Endothelial cell of umbilical vein (primary cell): Measurements from ENCODE around the gene SEZ6. TPM values are rescaled to one million over a fixed set of nuclear protein-coding genes. Genes with fewer than 3 reads are reported as not detected.
A peak's percentile ranks its signal among the peaks of the same experiment; 100 is the strongest.

ENCODE experiments used
- BruUV-seq: library from RNA; stranded (reverse); fragments of 400-500 nt; replicated peaks from 2 replicates; lab custom pipeline; 2021; lab: Mats Ljungman, UMichigan
- CTCF ChIA-PET: fragments of 300-600, 350-600 bp; sonication (Branson Sonifier 250); formaldehyde crosslinking; loops from one replicate; lab custom pipeline; 2021; ENCODE audit warnings: antibody characterized with exemption, inconsistent platforms; lab: Charles Lee
- POLR2A ChIA-PET: fragments of 300-600, 350-600 bp; sonication (Branson Sonifier 250); formaldehyde crosslinking; loops from one replicate; lab custom pipeline; 2021; ENCODE audit warnings: antibody characterized with exemption, inconsistent platforms; lab: Charles Lee
- DNase-seq: peaks from one replicate; pipeline ENCODE4 v3.0.0-alpha.2; 2011; ENCODE audit warnings: low read depth, low spot score
- FAIRE-seq: peaks from 2 replicates; lab custom pipeline; 2011; peaks lifted over from hg19 to GRCh38; lab: Jason Lieb, UNC
- H2AFZ ChIP-seq: 2 replicates; pipeline ENCODE4 v1.6.0; 2012; ENCODE audit warnings: low read depth, low read length, control low read depth, inconsistent platforms
- H3K27ac ChIP-seq: 2 replicates; pipeline ENCODE4 v1.5.1; 2011; ENCODE audit warnings: low read depth, mild to moderate bottlenecking, control low read depth, low read length, moderate library complexity; ENCODE audit not compliant: insufficient read depth
- H3K27me3 ChIP-seq, 2 experiments: 2 replicates each; pipeline versions ENCODE4 v1.6.0 to v1.6.1; 2011; ENCODE audit warnings: low read length in 2 of 2, mixed read lengths in 1 of 2; ENCODE audit not compliant: control insufficient read depth in 2 of 2, insufficient read depth in 2 of 2
- H3K36me3 ChIP-seq, 2 experiments: 2 replicates in 1 of 2; 3 replicates in 1 of 2; pipeline ENCODE4 v1.5.1; 2011; ENCODE audit warnings: low read length in 2 of 2, mild to moderate bottlenecking in 1 of 2, moderate library complexity in 1 of 2; ENCODE audit not compliant: control insufficient read depth in 2 of 2, insufficient read depth in 2 of 2; ENCODE audit errors: extremely low read depth in 1 of 2
- H3K4me1 ChIP-seq: 3 replicates; pipeline ENCODE4 v1.5.1; 2011; ENCODE audit warnings: mild to moderate bottlenecking, low read length; ENCODE audit not compliant: control insufficient read depth, insufficient read depth; ENCODE audit errors: extremely low read depth
- H3K4me2 ChIP-seq: 2 replicates; pipeline ENCODE4 v1.6.1; 2011; ENCODE audit warnings: low read length, control low read depth, mixed read lengths; ENCODE audit not compliant: insufficient read depth
- H3K4me3 ChIP-seq, 3 experiments: fragments of 200-600 bp in 1 of 3; sonication (generic), shearing (Covaris generic) in 1 of 3; replicated peaks in 1 of 3; 2 replicates each; pipeline ENCODE4 v1.5.1; 2011 to 2016; ENCODE audit warnings: control low read depth in 3 of 3, low read length in 3 of 3, mild to moderate bottlenecking in 2 of 3, inconsistent platforms in 1 of 3, low read depth in 1 of 3, moderate library complexity in 1 of 3; ENCODE audit not compliant: insufficient read depth in 1 of 3
- H3K79me2 ChIP-seq: 2 replicates; pipeline ENCODE4 v1.6.0; 2012; ENCODE audit warnings: low read length, inconsistent platforms; ENCODE audit not compliant: control insufficient read depth, insufficient read depth
- H3K9ac ChIP-seq: replicated peaks from 2 replicates; pipeline ENCODE3; 2011; ENCODE audit warnings: low read length, control low read depth; ENCODE audit not compliant: insufficient read depth; ENCODE audit errors: extremely low read depth
- H3K9me1 ChIP-seq: replicated peaks from 3 replicates; pipeline ENCODE4 v1.6.0; 2011; ENCODE audit warnings: mild to moderate bottlenecking, low read length; ENCODE audit not compliant: control insufficient read depth, insufficient read depth; ENCODE audit errors: extremely low read depth
- H3K9me3 ChIP-seq: replicated peaks from 2 replicates; pipeline ENCODE4 v1.5.1; 2012; ENCODE audit warnings: low read length, inconsistent platforms; ENCODE audit not compliant: control insufficient read depth, insufficient read depth
- H4K20me1 ChIP-seq: replicated peaks from 2 replicates; pipeline ENCODE3; 2011; ENCODE audit warnings: mild to moderate bottlenecking, low read length; ENCODE audit not compliant: control insufficient read depth, insufficient read depth; ENCODE audit errors: extremely low read depth
- CTCF ChIP-seq, 2 donors: IDR thresholded peaks; 1 replicate in 1 of 2; 2 replicates in 1 of 2; pipeline ENCODE4 v1.5.1; 2011; ENCODE audit warnings: low read length in 2 of 2, mild to moderate bottlenecking in 2 of 2, moderate library complexity in 2 of 2, control low read depth in 1 of 2, inconsistent platforms in 1 of 2, low read depth in 1 of 2; ENCODE audit not compliant: insufficient read depth in 1 of 2; ENCODE audit errors: extremely low read depth in 1 of 2
- EZH2 ChIP-seq: IDR thresholded peaks from 2 replicates; pipeline ENCODE4 v1.6.1; 2012; ENCODE audit warnings: borderline replicate concordance, low read depth, mild to moderate bottlenecking, moderate library complexity, low read length, inconsistent platforms; ENCODE audit not compliant: severe bottlenecking
- FOS ChIP-seq: IDR thresholded peaks from 2 replicates; pipeline ENCODE4 v1.6.1; 2011; ENCODE audit warnings: mild to moderate bottlenecking, low read length, moderate library complexity, borderline replicate concordance; ENCODE audit not compliant: insufficient read depth
- GATA2 ChIP-seq: IDR thresholded peaks from 2 replicates; pipeline ENCODE4 v1.7.0; 2011; ENCODE audit warnings: low read depth, mild to moderate bottlenecking, moderate library complexity, mixed read lengths, low read length; ENCODE audit not compliant: insufficient read length, insufficient read depth
- JUN ChIP-seq: IDR thresholded peaks from 2 replicates; pipeline ENCODE4 v1.6.1; 2011; ENCODE audit warnings: borderline replicate concordance, low read depth; ENCODE audit not compliant: insufficient read length, insufficient read depth
- MAX ChIP-seq: IDR thresholded peaks from 2 replicates; pipeline ENCODE4 v1.6.1; 2011; ENCODE audit not compliant: insufficient read depth, insufficient read length
- MYC ChIP-seq: IDR thresholded peaks from one replicate; pipeline ENCODE4 v1.6.1; 2011; ENCODE audit warnings: mild to moderate bottlenecking, low read depth, low read length
- POLR2A ChIP-seq: IDR thresholded peaks from 2 replicates; pipeline ENCODE4 v1.6.1; 2012; ENCODE audit warnings: low read depth, mild to moderate bottlenecking, control low read depth, low read length
- POLR2AphosphoS5 ChIP-seq: IDR thresholded peaks from 2 replicates; pipeline ENCODE4 v1.6.1; 2012; ENCODE audit warnings: low read depth, mild to moderate bottlenecking, control low read depth, low read length, moderate library complexity; ENCODE audit not compliant: insufficient read depth
- dilution Hi-C: fragments of 300-500 bp; cut with MboI; formaldehyde crosslinking; loops from one replicate; pipeline ENCODE4 v1.15.0; 2019; ENCODE audit warnings: low sequenced_read_pairs; ENCODE audit not compliant: extremely low pct_ligation_motif_present
- intact Hi-C: fragments of 100-400 bp; cut with micrococcal nuclease; formaldehyde crosslinking; loops from one replicate; pipeline ENCODE4 v1.10.0; 2022
- polyA plus RNA-seq, 4 experiments: library from polyadenylated mRNA; depleted of rRNA in 3 of 4; stranded (reverse) in 3 of 4; unstranded in 1 of 4; fragments of >200 nt; gene quantifications; 2 replicates each; pipeline versions ENCODE4 v1.2.1 to v1.2.3, GENCODE V29; 2011 to 2012; ENCODE audit warnings: missing spikeins in 1 of 4
- total RNA-seq: library from RNA; stranded (reverse); gene quantifications from 2 replicates; pipeline ENCODE4 v1.2.3, GENCODE V29; 2021

SEZ6 gene
- total and polyA plus RNA-seq, 2 donors (not counting 3 experiments of a cell fraction or from before 2014, with no cell fraction given), result not detected

DNA sequence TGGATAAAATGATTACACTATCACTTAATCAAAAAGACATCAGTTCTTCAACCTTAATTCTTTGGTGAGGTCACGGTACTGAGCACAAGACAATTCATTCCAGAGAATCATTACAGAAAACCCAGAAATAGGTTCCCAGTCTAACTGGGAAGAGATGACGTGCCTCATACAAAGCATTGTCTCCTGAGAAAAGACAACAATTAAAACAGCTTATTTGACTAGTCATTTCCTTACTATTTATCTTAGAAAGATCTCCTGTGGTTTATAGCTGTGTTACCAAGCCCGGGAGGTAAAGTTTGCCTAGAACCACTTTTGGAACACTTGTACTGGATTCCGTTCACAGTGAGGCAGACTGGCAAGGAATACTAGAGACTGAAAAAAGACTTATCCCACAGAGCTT lies 59.6 kb downstream of the SEZ6 start:
- H3K9me3 ChIP-seq, result no peaks in the 10 kb centered on the region
- peak; percentile 97 for FAIRE-seq
- TF ChIP-seq GATA2, result peak; percentile 96
- peak; percentile 62 for TF ChIP-seq FOS
- no peak for TF ChIP-seq MYC
- no peak for TF ChIP-seq CTCF (IDR thresholded peaks at IDR 0.05; ENCODE audit: extremely low read depth in 1 of 2, insufficient read depth in 1 of 2, low read depth in 1 of 2, low read length in 2 of 2)
- TF ChIP-seq POLR2AphosphoS5, result peak; percentile 41
- no peak for TF ChIP-seq MAX
- peak; percentile 83 for TF ChIP-seq JUN
- TF ChIP-seq EZH2, result no peak
- no peak for TF ChIP-seq POLR2A

More for the DNA sequence above, 59.6 kb downstream of the SEZ6 start:
- H3K27ac ChIP-seq, result peak overlapping the region; percentile 94
- peaks cover 34% of the 10 kb centered on the region for H3K4me1 ChIP-seq
- dilution Hi-C loops, result no loop called here
- no peaks in the 10 kb centered on the region for H3K27me3 ChIP-seq
- no peaks in the 10 kb centered on the region for H3K36me3 ChIP-seq
- no peaks in the 10 kb centered on the region for H3K9me1 ChIP-seq
- H4K20me1 ChIP-seq, result peaks cover 3% of the 10 kb centered on the region
- CTCF ChIA-PET, result interaction anchor here (0.8 to 2.4 kb wide), 9 partner anchors 11 to 299 kb away, joined by 3 to 11 read pairs (median 5); no protein-coding TSS in a partner anchor
- peak overlapping the region; percentile 66 for H3K9ac ChIP-seq
- no peak overlapping the region for H3K4me3 ChIP-seq
- H3K79me2 ChIP-seq, result peaks cover 76% of the 10 kb centered on the region
- peak; percentile 88 for DNase-seq
- intact Hi-C loops, result loop anchor here (5.0 kb wide), 1 partner anchor 49 kb away; the partner anchor contains the start of gene FLOT2
- POLR2A ChIA-PET, result no interaction called here
- H3K4me2 ChIP-seq, result peak overlapping the region; percentile 19
- BruUV-seq, result no TSS peak
- H2AFZ ChIP-seq, result no peak overlapping the region
